BJ (cell line): ENCODE measurements around the gene MRPS6. TPM values are rescaled to one million over a fixed set of nuclear protein-coding genes. Genes with fewer than 3 reads are reported as not detected.

Experiments used
- CTCF ChIA-PET: fragments of 350-600 bp; formaldehyde crosslinking; extraction: SDS; loops from one replicate; lab custom pipeline; 2021; ENCODE audit warnings: antibody characterized with exemption, inconsistent platforms; lab: Yijun Ruan, JAX
- POLR2A ChIA-PET: fragments of 300-600 bp; sonication (Branson Sonifier 250); formaldehyde crosslinking; extraction: SDS; loops from one replicate; lab custom pipeline; 2021; ENCODE audit warnings: antibody characterized with exemption; lab: Charles Lee
- DNase-seq: peaks from one replicate; pipeline ENCODE4 v3.0.0-alpha.2; 2011; ENCODE audit warnings: low read depth
- H3K27me3 ChIP-seq: 2 replicates; pipeline ENCODE4 v1.6.0; 2011; ENCODE audit warnings: low read length; ENCODE audit not compliant: control insufficient read depth, insufficient read depth
- H3K36me3 ChIP-seq: 2 replicates; pipeline ENCODE4 v1.5.1; 2011; ENCODE audit warnings: low read length; ENCODE audit not compliant: control insufficient read depth, insufficient read depth
- H3K4me3 ChIP-seq: 2 replicates; pipeline ENCODE4 v1.5.1; 2011; ENCODE audit warnings: low read depth, mild to moderate bottlenecking, control low read depth, low read length
- polyA plus RNA-seq: library from polyadenylated mRNA; depleted of rRNA; stranded (reverse); fragments of >200 nt; gene quantifications from 2 replicates; pipeline ENCODE4 v1.2.3, GENCODE V29; 2011
- TF ChIP-seq, protein P1 (sequence below): IDR thresholded peaks from 2 replicates; pipeline ENCODE4 v1.5.1; 2011; ENCODE audit warnings: low read depth, mild to moderate bottlenecking, control low read depth, inconsistent platforms, low read length, moderate library complexity; ENCODE audit not compliant: insufficient read depth

The MRPS6 gene
- polyA plus RNA-seq, 1 experiment: 13.8 TPM

DNA sequence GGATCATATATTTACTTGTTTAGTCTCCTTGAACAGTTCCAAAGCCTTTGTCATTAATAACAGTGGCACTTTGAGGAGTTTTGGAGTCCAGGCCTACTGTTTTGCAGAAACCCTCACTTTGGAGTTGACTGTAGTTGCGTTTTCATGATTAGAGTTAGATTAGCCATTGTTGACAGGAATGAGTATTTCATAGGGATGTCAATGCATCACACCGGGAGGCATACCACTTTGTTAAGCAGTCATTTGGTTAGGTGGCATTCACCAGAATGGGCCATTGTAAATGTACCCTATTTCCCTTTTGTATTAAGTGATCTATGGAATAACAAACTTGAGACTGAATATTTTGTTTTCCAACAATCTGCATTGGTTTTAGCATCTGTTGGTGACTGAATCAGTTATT is 11.8 kb downstream of the MRPS6 start:
- ChIA-PET CTCF (no interaction called here), POLR2A (no interaction called here)
- no peak for DNase-seq
- H3K4me3 ChIP-seq: no peak overlapping the region
- TF ChIP-seq, protein P1, sequence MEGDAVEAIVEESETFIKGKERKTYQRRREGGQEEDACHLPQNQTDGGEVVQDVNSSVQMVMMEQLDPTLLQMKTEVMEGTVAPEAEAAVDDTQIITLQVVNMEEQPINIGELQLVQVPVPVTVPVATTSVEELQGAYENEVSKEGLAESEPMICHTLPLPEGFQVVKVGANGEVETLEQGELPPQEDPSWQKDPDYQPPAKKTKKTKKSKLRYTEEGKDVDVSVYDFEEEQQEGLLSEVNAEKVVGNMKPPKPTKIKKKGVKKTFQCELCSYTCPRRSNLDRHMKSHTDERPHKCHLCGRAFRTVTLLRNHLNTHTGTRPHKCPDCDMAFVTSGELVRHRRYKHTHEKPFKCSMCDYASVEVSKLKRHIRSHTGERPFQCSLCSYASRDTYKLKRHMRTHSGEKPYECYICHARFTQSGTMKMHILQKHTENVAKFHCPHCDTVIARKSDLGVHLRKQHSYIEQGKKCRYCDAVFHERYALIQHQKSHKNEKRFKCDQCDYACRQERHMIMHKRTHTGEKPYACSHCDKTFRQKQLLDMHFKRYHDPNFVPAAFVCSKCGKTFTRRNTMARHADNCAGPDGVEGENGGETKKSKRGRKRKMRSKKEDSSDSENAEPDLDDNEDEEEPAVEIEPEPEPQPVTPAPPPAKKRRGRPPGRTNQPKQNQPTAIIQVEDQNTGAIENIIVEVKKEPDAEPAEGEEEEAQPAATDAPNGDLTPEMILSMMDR: no peak
- H3K36me3 ChIP-seq: no peaks in the 10 kb centered on the region
- no peaks in the 10 kb centered on the region for H3K27me3 ChIP-seq

DNA sequence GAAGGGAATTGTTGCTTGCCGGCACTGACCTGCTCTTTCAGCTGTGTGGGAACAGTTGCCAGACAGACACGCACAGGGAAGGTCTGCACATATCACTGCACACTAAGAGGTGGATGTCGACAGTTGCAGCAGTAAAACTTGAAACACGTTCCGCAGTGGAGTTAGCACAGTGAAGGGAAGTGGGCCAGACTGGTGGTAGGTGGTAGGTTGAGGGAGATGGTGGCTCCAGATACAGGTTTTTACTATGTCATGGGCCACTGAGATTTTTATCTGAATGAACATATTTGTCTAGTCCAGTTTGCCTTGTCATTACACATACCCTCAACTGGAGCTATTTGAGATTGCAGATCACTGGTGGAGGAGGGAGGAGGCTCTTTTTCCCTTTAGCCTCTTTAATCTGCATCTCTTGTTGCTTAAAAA is 13.5 kb downstream of the MRPS6 start:
- POLR2A ChIA-PET: no interaction called here
- no peaks in the 10 kb centered on the region for H3K27me3 ChIP-seq
- no peak for DNase-seq
- H3K36me3 ChIP-seq: no peaks in the 10 kb centered on the region
- TF ChIP-seq, protein P1: no peak
- CTCF ChIA-PET: interaction anchor here (0.6 to 1.0 kb wide), 2 partner anchors 14 to 20 kb away, joined by 3 read pairs; partner anchors contain the start of genes MRPS6 and SLC5A3
- no peak overlapping the region for H3K4me3 ChIP-seq

GRCh38 chr21:34088752-34089151 is 15.4 kb downstream of the MRPS6 start:
- no peaks in the 10 kb centered on the region for H3K36me3 ChIP-seq
- TF ChIP-seq, protein P1: no peak
- ChIA-PET CTCF (interaction anchor here (1.0 to 2.1 kb wide), 2 partner anchors 12 to 16 kb away, joined by 3 to 4 read pairs; partner anchors contain the start of genes MRPS6 and SLC5A3), POLR2A (no interaction called here)
- no peak for DNase-seq
- H3K4me3 ChIP-seq: no peak overlapping the region
- H3K27me3 ChIP-seq: no peaks in the 10 kb centered on the region

- ChIA-PET CTCF (interaction anchor here (1.4 to 2.1 kb wide), 4 partner anchors 9 to 167 kb away, joined by 3 to 4 read pairs (median 4); no protein-coding TSS in a partner anchor), POLR2A (no interaction called here)
- Histone ChIP-seq H3K36me3 (peaks cover 9% of the 10 kb centered on the region), H3K4me3 (no peak overlapping the region), H3K27me3 (no peaks in the 10 kb centered on the region)
- TF ChIP-seq, protein P1: no peak
- DNase-seq: no peak
These were observed 17.7 kb downstream of the MRPS6 start for GRCh38 chr21:34091032-34091431.

DNA sequence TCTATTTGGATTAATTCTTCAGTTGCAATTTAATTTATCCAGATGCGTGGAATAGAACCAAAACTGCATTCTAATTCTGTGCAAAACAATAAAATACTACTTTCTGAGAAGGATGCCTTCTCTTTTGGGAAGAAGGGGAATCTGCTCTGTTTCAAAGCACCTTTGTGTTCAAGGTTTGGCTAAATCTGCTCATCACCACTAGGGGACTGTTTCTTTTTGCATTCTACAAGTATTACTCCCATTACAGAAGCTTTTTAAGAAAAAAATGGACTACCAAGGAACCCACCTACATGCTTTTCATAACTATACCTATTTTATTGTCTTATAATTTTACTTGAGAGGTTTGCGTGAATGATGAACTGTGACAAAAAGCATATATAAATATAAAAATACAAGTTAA is 18.2 kb downstream of the MRPS6 start:
- Histone ChIP-seq H3K36me3 (peaks cover 9% of the 10 kb centered on the region), H3K4me3 (no peak overlapping the region), H3K27me3 (no peaks in the 10 kb centered on the region)
- ChIA-PET CTCF (interaction anchor here (0.6 to 1.6 kb wide), 8 partner anchors 8 to 243 kb away, joined by 3 to 9 read pairs (median 4); no protein-coding TSS in a partner anchor), POLR2A (no interaction called here)
- no peak for DNase-seq
- TF ChIP-seq, protein P1: peak; percentile 43
